Stimulated activated CD8-positive, alpha-beta memory T cell treated with anti-CD3 and anti-CD28 coated beads, Interleukin-12 subunit alpha, Interleukin-12 subunit beta, amount 100 ng/mL, for 24 hours (primary cell): ENCODE results near the gene TK2.
"Not testable (repeated sequence)": the region's sequence is repeated elsewhere in the genome, so short reads cannot be mapped to it uniquely, and the experiment has no call there.

ENCODE experiments used
- DNase-seq: peaks from one replicate; pipeline ENCODE4 v3.0.0-alpha.2; 2020; ENCODE audit errors: extremely low read depth

The TK2 gene

GRCh38 chr16:66507731-66508239 lies 42.1 kb downstream of the TK2 start:
- DNase-seq, result no peak

GRCh38 chr16:66503612-66504011 lies 46.3 kb downstream of the TK2 start:
- DNase-seq, result no peak

GRCh38 chr16:66503030-66503429 lies 46.9 kb downstream of the TK2 start:
- no peak for DNase-seq

GRCh38 chr16:66502020-66502913 lies 47.7 kb downstream of the TK2 start:
- DNase-seq, result no peak

- DNase-seq, result not testable (repeated sequence)
These were observed 48.4 kb downstream of the TK2 start for GRCh38 chr16:66501563-66501962.

- not testable (repeated sequence) for DNase-seq
These were observed 52.0 kb downstream of the TK2 start for GRCh38 chr16:66497921-66498320.

GRCh38 chr16:66496226-66496625 lies 53.7 kb downstream of the TK2 start:
- DNase-seq, result not testable (repeated sequence)

- DNase-seq, result no peak
These were observed 54.5 kb downstream of the TK2 start for GRCh38 chr16:66495440-66495839.

- no peak for DNase-seq
These were observed 55.0 kb downstream of the TK2 start for GRCh38 chr16:66494916-66495315.

GRCh38 chr16:66493490-66494401 lies 56.2 kb downstream of the TK2 start:
- DNase-seq, result no peak

- no peak for DNase-seq
These were observed 58.2 kb downstream of the TK2 start for GRCh38 chr16:66491716-66492064.

- DNase-seq, result no peak
These were observed 58.9 kb downstream of the TK2 start for GRCh38 chr16:66490774-66491715.

- DNase-seq, result no peak
These were observed 60.1 kb downstream of the TK2 start for GRCh38 chr16:66489818-66490217.

GRCh38 chr16:66489385-66489784 lies 60.5 kb downstream of the TK2 start:
- DNase-seq, result no peak

- DNase-seq, result no peak
These were observed 61.4 kb downstream of the TK2 start for GRCh38 chr16:66488505-66488904.

GRCh38 chr16:66487580-66488275 lies 62.2 kb downstream of the TK2 start:
- DNase-seq, result no peak

GRCh38 chr16:66486773-66487579 lies 62.9 kb downstream of the TK2 start:
- no peak for DNase-seq

GRCh38 chr16:66486199-66486772 lies 63.6 kb downstream of the TK2 start:
- no peak for DNase-seq

- no peak for DNase-seq
These were observed 64.5 kb downstream of the TK2 start for GRCh38 chr16:66485376-66485775.
